ENCODE measurements around the gene NF1.

- TF ChIP-seq CTCF (IDR thresholded peaks at IDR 0.05): no peak
- TF ChIP-seq POLR2A (IDR thresholded peaks at IDR 0.05): no peak
Measured at GRCh38 chr17:31416503-31416923, 321.7 kb downstream of the NF1 start.
